Liver (tissue), 9 donors: ENCODE results near the gene INPP5A. TPM values are rescaled to one million over a fixed set of nuclear protein-coding genes. Genes with fewer than 3 reads are reported as not detected.

Experiments used
- DNase-seq: peaks from one replicate; pipeline ENCODE4 v3.0.0-alpha.2; 2017; ENCODE audit warnings: low spot score
- H3K27ac ChIP-seq, 2 donors: one replicate each; pipeline ENCODE4 v1.7.0; 2013; ENCODE audit warnings: inconsistent platforms in 2 of 2, low read length in 2 of 2, control low read depth in 1 of 2, low read depth in 1 of 2, mild to moderate bottlenecking in 1 of 2
- H3K27me3 ChIP-seq, 4 donors: one replicate each; pipeline versions ENCODE4 v1.6.1 to v1.7.0; 2013; ENCODE audit warnings: low read length in 3 of 4, inconsistent platforms in 1 of 4, mild to moderate bottlenecking in 1 of 4, moderate library complexity in 1 of 4; ENCODE audit not compliant: control insufficient read depth in 4 of 4, insufficient read depth in 4 of 4
- H3K36me3 ChIP-seq, 4 donors: one replicate each; pipeline versions ENCODE4 v1.6.1 to v1.7.0; 2013; ENCODE audit warnings: low read length in 3 of 4, mild to moderate bottlenecking in 3 of 4, low read depth in 1 of 4, moderate library complexity in 1 of 4; ENCODE audit not compliant: control insufficient read depth in 4 of 4, insufficient read depth in 3 of 4
- H3K4me1 ChIP-seq, 4 donors: one replicate each; pipeline versions ENCODE4 v1.6.1 to v1.7.0; 2013; ENCODE audit warnings: low read length in 3 of 4, mild to moderate bottlenecking in 3 of 4, moderate library complexity in 1 of 4; ENCODE audit not compliant: control insufficient read depth in 4 of 4, insufficient read depth in 4 of 4
- H3K4me3 ChIP-seq, 3 donors: one replicate each; pipeline versions ENCODE4 v1.6.1 to v1.7.0; 2013; ENCODE audit warnings: low read length in 3 of 3, control low read depth in 1 of 3, low read depth in 1 of 3, mild to moderate bottlenecking in 1 of 3
- H3K9ac ChIP-seq, 2 donors: one replicate each; pipeline ENCODE4 v1.7.0; 2013; ENCODE audit warnings: low read length in 2 of 2, mild to moderate bottlenecking in 2 of 2, moderate library complexity in 2 of 2, control low read depth in 1 of 2, low read depth in 1 of 2
- H3K9me3 ChIP-seq, 4 donors: one replicate each; pipeline versions ENCODE4 v1.6.1 to v1.7.0; 2013; ENCODE audit warnings: low read length in 3 of 4; ENCODE audit not compliant: control insufficient read depth in 4 of 4
- ATF3 ChIP-seq: IDR thresholded peaks from 2 replicates; pipeline ENCODE4 v1.6.1; 2016; ENCODE audit warnings: antibody characterized with exemption
- CTCF ChIP-seq: fragments of 150-350 bp; IDR thresholded peaks from 2 replicates; pipeline ENCODE4 v1.5.1; 2017; ENCODE audit warnings: improper control_type of control experiment, low read depth, low read length; ENCODE audit not compliant: missing input control
- EGR1 ChIP-seq, 2 donors: IDR thresholded peaks; 2 replicates each; pipeline ENCODE4 v1.6.1; 2016 to 2018; ENCODE audit warnings: antibody characterized with exemption in 2 of 2, low read depth in 2 of 2
- FOXA1 ChIP-seq: IDR thresholded peaks from 2 replicates; pipeline ENCODE4 v1.6.1; 2016; ENCODE audit warnings: antibody characterized with exemption
- FOXA2 ChIP-seq: IDR thresholded peaks from 2 replicates; pipeline ENCODE4 v1.6.1; 2016; ENCODE audit warnings: antibody characterized with exemption
- GABPA ChIP-seq, 2 donors: IDR thresholded peaks in 1 of 2; conservative IDR thresholded peaks in 1 of 2; 2 replicates each; pipeline ENCODE4 v1.6.1; 2016; ENCODE audit warnings: antibody characterized with exemption in 2 of 2, mild to moderate bottlenecking in 1 of 2, moderate library complexity in 1 of 2
- HNF4A ChIP-seq, 2 donors: conservative IDR thresholded peaks; 2 replicates each; pipeline ENCODE4 v1.6.1; 2016; ENCODE audit warnings: antibody characterized with exemption in 2 of 2, mild to moderate bottlenecking in 2 of 2
- HNF4G ChIP-seq: IDR thresholded peaks from 2 replicates; pipeline ENCODE4 v1.6.1; 2016; ENCODE audit warnings: antibody characterized with exemption
- JUND ChIP-seq, 2 donors: IDR thresholded peaks; 2 replicates each; pipeline ENCODE4 v1.6.1; 2016; ENCODE audit warnings: antibody characterized with exemption in 2 of 2
- MAX ChIP-seq: IDR thresholded peaks from 2 replicates; pipeline ENCODE4 v1.6.1; 2016; ENCODE audit warnings: antibody characterized with exemption
- NR2F2 ChIP-seq: IDR thresholded peaks from 2 replicates; pipeline ENCODE4 v1.6.1; 2016; ENCODE audit warnings: antibody characterized with exemption
- RAD21 ChIP-seq, 2 donors: IDR thresholded peaks; 2 replicates each; pipeline ENCODE4 v1.6.1; 2016; ENCODE audit warnings: antibody characterized with exemption in 2 of 2, mild to moderate bottlenecking in 2 of 2
- REST ChIP-seq: IDR thresholded peaks from 2 replicates; pipeline ENCODE4 v1.6.1; 2016; ENCODE audit warnings: antibody characterized with exemption, mild to moderate bottlenecking
- RXRA ChIP-seq, 2 donors: IDR thresholded peaks; 2 replicates each; pipeline ENCODE4 v1.6.1; 2017 to 2018; ENCODE audit warnings: antibody characterized with exemption in 2 of 2, mild to moderate bottlenecking in 1 of 2
- SP1 ChIP-seq: IDR thresholded peaks from 2 replicates; pipeline ENCODE4 v1.6.1; 2018; ENCODE audit warnings: antibody characterized with exemption, mild to moderate bottlenecking
- TAF1 ChIP-seq: conservative IDR thresholded peaks from 2 replicates; pipeline ENCODE4 v1.6.1; 2016; ENCODE audit warnings: antibody characterized with exemption, mild to moderate bottlenecking
- YY1 ChIP-seq: IDR thresholded peaks from 2 replicates; pipeline ENCODE4 v1.6.1; 2016; ENCODE audit warnings: antibody characterized with exemption, mild to moderate bottlenecking
- ZBTB33 ChIP-seq: IDR thresholded peaks from 2 replicates; pipeline ENCODE4 v1.6.1; 2016; ENCODE audit warnings: antibody characterized with exemption
- WGBS: extraction: QIAGEN DNeasy Blood & Tissue Kit; methylation state at CpG from one replicate; pipeline ENCODE4 v1.1.7; 2013; 5-methylcytosine and 5-hydroxymethylcytosine counted together
- polyA plus RNA-seq, 2 donors: library from polyadenylated mRNA; stranded (reverse) in 1 of 2; unstranded in 1 of 2; fragments of 200-250 nt in 1 of 2; fragments of >200 nt in 1 of 2; fragmentation: Nextera tagmentation in 1 of 2; extraction: Ambion mirVana in 1 of 2; gene quantifications; one replicate each; pipeline versions ENCODE4 v1.2.1 to v1.2.3, GENCODE V29; 2013 to 2015
- total RNA-seq, 2 donors: library from RNA; depleted of rRNA; stranded (reverse); fragments of >200 nt; gene quantifications; one replicate each; pipeline ENCODE4 v1.2.3, GENCODE V29; 2014
- donor health status: healthy.
- donor health status: healthy.
- donor health status: healthy.
- donor health status: healthy.
- donor health status: healthy.

The INPP5A gene
- total and polyA plus RNA-seq, 4 donors, result 4.3 to 26.5 (median 10.9) TPM

GRCh38 chr10:132571650-132572544 lies 34.3 kb downstream of the INPP5A start:
- no peaks in the 10 kb centered on the region for H3K27me3 ChIP-seq
- DNase-seq, result no peak
- TF ChIP-seq HNF4G (no peak), RXRA (IDR thresholded peaks at IDR 0.05) (no peak), CTCF (no peak), EGR1 (IDR thresholded peaks at IDR 0.05; ENCODE audit: low read depth in 2 of 2) (peak in 1 of 2 donors; percentile 20), ZBTB33 (no peak), NR2F2 (no peak), REST (no peak), YY1 (no peak), JUND (IDR thresholded peaks at IDR 0.05) (peak; percentile 96)
- H3K9ac ChIP-seq, result no peak overlapping the region
- peaks cover 6 to 32% (median 24%) of the 10 kb centered on the region in 4 donors for H3K4me1 ChIP-seq
- H3K9me3 ChIP-seq, result no peaks in the 10 kb centered on the region
- no peaks in the 10 kb centered on the region for H3K36me3 ChIP-seq
- no peak overlapping the region for H3K27ac ChIP-seq
- H3K4me3 ChIP-seq, result no peak overlapping the region
- WGBS, result 74% methylated on average over 23 of the region's 23 CpGs

GRCh38 chr10:132572545-132572937 lies 35.0 kb downstream of the INPP5A start:
- no peak overlapping the region for H3K9ac ChIP-seq
- no peak overlapping the region for H3K27ac ChIP-seq
- H3K9me3 ChIP-seq, result no peaks in the 10 kb centered on the region
- DNase-seq, result no peak
- 63% methylated on average over 7 of the region's 7 CpGs for WGBS
- H3K4me3 ChIP-seq, result no peak overlapping the region
- peaks cover 8 to 38% (median 27%) of the 10 kb centered on the region in 4 donors for H3K4me1 ChIP-seq
- H3K36me3 ChIP-seq, result no peaks in the 10 kb centered on the region
- no peaks in the 10 kb centered on the region for H3K27me3 ChIP-seq
- TF ChIP-seq MAX, result no peak
- no peak for TF ChIP-seq EGR1 (IDR thresholded peaks at IDR 0.05; ENCODE audit: low read depth in 2 of 2)
- TF ChIP-seq FOXA2, result no peak
- TF ChIP-seq HNF4G, result no peak
- no peak for TF ChIP-seq NR2F2
- no peak for TF ChIP-seq ATF3
- no peak for TF ChIP-seq CTCF
- no peak for TF ChIP-seq SP1
- no peak for TF ChIP-seq JUND (IDR thresholded peaks at IDR 0.05)
- no peak for TF ChIP-seq RXRA (IDR thresholded peaks at IDR 0.05)
- no peak for TF ChIP-seq FOXA1
- no peak for TF ChIP-seq RAD21 (IDR thresholded peaks at IDR 0.05)
- no peak for TF ChIP-seq HNF4A (conservative IDR thresholded peaks at IDR 0.05)
- no peak for TF ChIP-seq TAF1
- no peak for TF ChIP-seq ZBTB33
- no peak for TF ChIP-seq GABPA (IDR thresholded peaks at IDR 0.05 in 1 of 2, conservative IDR thresholded peaks at IDR 0.05 in 1 of 2)
- no peak for TF ChIP-seq YY1
